CD4-positive, alpha-beta T cell treated with Interleukin-15 for 1 hour (primary cell): ENCODE data around the gene UCP3.

Source experiments
- DNase-seq: peaks from one replicate; pipeline ENCODE4 v3.0.0-alpha.2; 2020

UCP3 gene, protein sequence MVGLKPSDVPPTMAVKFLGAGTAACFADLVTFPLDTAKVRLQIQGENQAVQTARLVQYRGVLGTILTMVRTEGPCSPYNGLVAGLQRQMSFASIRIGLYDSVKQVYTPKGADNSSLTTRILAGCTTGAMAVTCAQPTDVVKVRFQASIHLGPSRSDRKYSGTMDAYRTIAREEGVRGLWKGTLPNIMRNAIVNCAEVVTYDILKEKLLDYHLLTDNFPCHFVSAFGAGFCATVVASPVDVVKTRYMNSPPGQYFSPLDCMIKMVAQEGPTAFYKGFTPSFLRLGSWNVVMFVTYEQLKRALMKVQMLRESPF

DNA sequence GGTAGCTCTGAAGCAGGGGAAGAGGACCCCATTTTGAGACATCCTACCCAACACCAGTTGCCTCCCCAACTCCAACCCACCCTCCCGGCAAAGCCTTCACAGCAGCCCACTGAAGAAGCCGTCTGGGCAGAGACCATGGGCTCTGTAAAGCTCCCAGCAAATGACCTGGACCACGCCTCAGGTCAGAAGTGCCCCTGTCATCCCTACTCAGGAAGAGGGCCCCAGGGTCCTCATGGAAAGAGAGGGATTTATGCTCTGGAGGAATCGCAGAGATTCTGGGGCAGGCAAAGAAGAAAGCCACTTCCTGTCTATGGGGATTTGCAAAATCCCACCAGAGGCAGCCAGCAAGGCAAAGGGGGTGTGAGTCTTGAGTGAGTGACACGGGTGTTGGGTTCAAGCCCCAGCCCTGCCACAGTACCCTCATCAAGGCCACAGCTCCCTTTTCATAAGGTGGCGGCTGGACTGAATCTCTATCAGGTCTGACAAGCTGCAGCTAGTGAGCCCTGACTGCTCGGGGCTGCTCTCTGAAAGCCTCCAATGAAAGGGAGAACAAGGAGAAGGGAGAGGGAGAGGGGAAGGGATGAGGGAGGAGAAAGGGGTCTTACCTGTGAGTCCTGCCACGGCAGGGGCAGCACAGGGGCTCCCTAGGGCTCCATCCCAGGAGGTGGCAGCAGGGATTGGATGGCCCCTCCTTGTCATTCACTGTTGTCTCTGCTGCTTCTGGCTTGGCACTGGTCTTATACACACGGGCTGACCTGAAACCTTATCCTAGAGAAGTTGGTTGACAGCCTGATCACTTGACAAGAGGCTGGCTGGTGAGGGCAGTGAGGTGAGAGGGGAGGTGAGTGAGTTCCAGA, at the start of gene UCP3:
UCP3 (minus strand) TSS at position 713 of the 857 bp plus-strand sequence. CDS start 2,043 bp downstream, outside the sequence.
- DNase-seq: no peak

DNA sequence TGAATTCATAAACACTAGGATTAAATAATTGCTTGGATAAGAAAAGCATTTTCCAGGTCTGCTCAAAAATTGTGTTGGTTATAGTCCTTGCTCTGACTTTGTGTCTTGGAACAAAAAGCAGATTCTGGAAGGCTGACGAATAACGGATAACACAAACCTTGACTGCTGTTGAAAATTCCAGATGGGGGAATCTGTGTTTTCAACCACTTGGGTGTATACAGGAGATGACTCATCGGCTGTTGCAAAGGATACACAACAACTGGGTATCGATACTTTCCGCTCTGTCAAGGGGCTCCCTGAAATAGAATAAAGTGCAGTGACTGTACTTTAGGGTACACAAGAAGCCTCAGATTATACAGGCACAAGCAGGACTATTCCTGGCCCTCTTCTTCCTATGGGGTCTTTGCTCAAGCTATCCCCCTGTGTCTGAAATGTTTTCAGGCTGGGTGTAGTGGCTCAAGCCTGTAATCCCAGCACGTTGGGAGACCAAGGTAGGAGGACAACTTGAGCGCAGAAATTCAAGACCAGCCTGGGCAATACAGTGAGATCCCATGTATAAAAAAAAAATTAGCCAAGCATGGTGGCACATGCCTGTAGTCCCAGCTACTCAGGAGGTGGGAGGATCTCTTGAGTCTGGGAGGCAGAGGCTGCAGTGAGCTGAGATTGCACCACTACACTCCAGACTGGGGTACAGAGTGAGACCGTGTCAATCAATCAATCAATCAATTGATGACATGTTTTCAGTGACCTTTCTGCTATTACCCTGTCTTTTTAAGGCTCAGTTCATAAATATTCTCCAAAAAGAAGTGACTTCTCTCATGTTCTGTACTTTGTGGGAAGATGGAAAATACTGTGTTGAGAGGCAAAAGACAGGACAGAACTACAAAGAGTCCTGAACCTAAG, 48.6 kb upstream of the UCP3 start:
- no peak for DNase-seq

DNA sequence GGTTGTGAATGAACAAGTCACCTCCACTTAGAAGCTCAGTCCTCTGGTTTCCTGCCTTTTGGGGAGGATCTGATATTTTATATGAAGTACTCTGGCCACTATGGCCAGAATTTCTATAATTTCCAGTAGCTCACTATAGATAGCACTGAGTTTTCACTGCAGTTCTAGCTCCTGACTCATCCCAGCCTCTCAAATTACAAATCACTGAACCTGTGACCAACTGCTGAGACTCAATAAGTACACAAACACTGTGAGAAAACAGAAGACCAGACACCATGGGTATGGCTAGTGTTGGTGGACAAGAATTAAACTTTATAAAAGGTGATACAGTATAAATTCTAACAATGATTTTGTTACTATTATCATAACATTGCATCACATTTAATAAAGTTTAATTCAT, 47.1 kb upstream of the UCP3 start:
- no peak for DNase-seq

DNA sequence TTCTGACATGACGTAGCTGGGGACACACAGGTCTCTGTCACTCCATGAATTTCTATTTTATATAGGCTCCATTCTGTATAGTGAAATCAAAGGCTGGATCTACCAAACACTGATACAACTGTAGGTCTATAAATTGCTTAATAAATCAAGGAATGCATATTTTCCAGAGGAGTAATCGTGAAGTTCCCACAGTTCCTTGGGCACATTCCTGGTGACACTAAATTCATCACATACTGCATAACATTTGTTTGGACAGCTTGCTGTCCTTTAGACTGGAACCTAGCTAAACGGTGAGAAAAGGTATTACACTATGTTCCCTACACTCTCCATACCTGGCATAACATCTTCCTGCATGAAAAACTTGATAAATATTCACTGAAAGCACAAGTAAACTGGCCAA, 41.6 kb upstream of the UCP3 start:
- DNase-seq: no peak

DNA sequence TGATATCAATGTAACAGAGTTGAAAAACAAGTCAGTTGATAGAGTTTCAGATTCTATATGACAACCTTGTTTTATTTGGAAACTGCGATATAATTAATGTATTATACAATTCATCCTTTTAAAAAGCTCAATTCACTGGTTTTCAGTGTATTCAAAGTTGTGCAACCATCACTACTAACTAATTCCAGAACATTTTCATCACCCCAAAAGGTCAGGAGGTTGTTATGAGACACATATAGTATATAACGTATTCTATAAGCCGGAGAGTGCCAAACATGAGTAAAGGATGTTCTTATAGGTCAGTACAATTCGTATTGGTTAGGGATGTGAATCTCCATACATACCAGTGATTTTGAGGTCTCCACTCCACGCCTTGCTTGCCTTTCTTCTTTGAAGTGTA, 40.1 kb upstream of the UCP3 start:
- DNase-seq: no peak

DNA sequence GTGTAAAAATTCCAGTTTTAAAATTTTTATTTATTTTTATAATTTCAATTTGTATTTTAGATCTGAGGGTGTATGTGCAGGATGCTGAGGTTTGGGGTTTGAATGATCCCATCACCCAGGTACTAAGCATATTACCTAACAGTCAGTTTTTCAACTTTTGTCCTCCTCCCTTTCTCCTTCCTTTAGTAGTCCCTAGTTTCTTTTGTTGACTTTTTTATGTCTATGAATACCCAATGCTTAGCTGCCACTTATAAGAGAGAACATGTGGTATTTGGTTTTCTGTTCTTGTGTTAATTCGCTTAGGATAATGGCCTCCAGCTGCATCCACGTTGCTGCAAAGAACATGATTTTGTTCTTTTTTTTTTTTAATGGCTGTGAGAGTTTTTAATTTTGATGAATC, 35.7 kb upstream of the UCP3 start:
- no peak for DNase-seq

DNA sequence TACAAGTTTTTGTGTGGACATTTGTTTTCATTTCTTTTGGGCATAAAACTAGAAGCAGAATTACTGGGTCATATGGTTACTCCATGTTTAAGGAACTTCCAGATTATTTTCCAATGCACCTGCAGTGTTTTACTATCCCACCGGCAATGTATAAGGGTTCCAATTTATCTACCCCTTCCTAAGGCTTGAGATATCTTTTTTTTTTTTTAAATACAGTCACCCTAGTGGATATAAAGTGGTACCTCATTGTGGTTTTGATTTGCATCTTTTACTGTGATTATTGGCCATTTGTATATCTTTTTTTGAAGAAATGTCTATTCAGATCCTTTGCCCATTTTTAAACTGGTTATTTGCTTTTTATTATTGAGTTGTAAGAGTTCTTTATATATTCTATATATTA, 34.6 kb upstream of the UCP3 start:
- no peak for DNase-seq

DNA sequence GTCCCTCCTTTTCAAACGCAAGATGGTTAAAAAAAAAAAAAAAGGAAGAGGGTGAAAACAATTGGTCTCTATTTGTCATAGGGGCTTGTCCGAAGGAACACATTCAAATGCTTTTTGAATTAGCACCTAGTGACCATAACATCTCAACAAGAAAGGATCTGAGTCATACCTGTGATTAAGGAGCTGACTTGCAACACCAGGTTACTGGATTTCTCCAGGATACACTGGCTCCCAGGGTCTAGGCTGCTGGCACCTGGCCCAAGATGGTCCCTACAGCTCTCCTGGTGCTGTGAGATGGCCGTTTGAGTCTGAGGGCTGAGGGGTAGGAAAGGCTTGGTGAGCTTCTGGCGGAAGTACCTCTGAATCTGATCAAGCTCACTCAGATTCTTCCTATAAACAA, 28.4 kb upstream of the UCP3 start:
- no peak for DNase-seq

DNA sequence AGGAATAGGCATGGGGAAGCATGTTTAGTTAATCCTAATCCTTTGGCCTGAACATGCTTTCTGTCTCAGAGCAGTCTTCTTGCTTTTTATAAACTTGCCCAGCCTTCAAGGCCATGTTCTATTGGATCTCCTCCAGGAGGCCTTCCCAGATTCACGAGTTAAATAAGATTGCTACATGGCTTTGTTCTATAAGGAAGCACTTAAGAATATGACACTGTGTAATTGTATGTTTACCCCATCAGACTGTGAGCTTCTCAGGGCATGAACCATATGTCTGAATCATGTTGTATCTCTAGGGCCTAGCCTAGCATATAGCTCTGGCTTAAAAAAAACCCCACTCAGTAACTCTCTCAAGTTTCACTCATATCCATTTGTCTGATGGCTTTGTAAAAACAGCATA, 26.4 kb upstream of the UCP3 start:
- no peak for DNase-seq

DNA sequence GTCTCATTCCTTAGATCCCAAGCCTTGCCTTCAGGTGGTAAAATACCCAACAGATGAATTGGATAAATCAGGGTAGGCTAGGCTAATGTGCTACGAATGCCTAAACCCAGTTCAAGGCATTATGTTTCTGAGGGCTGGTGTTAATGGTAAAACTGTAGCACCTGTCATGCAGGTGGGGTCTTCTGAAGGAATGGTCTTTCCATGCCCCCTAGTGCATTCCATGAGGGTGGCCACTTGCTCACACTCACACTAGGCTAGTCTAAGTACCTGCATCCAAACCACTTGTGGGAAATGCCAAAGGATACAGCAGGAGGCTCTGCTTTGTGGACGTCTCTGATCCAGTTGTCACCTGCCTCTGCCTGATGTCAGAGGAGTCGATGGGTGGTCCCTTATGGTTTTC, 24.2 kb upstream of the UCP3 start:
- peak; percentile 30 for DNase-seq

DNA sequence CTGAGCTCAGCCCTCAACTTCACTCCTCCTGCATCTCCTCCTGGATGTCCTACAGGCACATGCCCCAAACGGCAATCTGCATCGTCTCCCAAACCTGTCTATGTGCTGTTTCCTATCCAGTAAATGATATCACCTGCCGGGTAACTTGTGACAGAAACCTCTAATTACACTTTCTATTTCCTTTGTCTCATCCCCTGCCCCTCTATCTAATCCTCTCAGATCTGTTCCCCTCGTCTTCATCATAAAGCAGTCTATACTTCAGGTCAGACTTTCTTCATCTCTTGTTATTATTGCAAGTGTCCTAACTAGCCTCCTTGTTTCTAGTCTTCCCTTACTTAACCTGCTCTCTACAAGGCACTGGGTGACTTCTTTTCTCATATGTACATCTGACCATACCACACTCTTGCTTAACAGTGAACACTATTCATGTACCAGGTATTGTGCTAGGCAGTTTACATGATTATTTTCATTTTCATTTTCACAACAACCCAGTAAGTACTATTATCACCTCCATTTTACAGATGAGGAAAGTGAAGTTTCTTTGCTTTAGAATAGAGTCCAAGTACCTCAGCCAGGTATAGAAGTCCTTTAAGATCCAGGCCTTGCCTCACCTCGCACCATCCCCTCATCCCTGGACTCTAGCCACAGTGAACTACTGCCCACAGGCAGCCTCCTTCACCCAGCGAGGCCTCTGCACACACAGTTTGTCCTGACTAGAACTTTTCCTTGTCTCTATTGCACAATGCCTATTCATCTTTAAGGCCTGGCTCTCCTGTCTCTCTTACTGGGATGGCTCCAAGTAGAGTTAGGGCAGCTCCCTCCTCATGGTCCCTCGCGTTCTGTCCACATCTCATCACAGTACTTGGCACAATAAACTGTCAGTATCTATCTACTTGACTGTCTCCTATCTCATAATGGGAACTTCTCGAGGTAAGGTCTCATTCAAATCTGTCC, 22.1 kb upstream of the UCP3 start:
- DNase-seq: no peak

DNA sequence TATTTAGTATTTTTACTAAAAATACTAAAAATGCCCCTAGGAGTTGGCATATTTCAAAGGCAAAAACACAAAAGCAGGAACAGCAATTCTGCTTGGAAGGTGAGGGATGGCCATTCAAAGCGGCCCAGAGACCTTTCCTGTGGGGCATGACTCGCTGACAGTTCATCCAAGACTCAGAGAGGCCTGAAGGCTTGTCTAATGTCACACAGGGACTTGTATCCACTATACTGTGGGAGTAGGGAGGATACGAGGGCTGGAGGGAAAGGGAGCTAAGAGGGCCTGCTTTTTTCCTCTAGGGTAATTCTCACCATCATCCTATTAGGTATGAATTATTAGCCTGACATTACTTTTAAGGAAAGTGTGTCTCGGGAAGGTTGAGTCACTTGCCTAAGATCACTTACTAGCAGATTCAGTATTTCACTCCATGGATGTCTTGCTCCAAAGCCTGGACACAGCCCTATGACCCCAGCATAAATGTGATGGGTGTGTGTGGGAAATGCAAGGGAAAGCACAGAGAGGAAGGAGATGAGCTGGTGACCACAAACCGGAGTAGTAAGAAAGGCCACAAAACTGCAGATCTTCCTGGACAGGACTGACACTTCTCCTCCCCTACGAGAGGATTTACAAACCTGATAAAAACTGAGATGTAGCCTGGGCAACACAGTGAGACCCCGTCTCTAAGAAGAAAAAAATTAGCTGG, 16.7 kb upstream of the UCP3 start:
- peak; percentile 57 for DNase-seq

DNA sequence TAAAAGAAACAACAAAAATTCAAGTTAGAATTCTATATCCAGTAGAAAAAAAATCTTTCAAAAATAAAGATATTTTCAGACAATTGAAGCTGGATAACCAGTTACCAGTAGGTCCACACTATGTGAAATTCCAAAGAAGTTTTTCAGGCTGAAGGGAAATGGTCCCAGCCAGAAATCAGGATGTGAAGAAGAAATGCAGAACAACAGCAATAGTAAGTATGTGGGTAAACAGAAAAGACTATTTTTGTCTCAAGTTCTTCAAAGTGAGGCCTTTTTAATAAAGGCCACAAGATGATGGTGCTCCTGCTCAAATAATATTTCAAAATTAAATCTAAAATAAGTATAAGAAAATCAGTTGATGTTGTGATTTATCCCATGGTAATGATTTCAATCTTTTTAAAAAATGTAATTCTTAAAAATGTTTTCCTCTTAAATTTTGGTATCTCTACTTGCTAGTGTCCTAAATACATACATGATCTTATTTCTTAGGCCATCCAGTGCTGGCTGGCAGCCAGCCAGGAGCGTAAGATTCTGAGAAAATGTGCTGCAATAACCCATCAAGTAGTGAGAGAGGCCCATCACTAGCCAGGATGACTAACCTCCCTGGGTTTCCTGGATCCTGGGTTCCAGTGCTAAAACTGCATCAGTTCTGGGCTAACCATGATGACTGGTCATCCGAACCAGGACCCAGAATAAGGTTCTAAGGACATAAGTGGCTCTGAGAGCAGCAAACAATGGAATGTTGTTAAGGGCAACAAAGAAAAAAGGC, 15.6 kb upstream of the UCP3 start:
- DNase-seq: peak; percentile 61

DNA sequence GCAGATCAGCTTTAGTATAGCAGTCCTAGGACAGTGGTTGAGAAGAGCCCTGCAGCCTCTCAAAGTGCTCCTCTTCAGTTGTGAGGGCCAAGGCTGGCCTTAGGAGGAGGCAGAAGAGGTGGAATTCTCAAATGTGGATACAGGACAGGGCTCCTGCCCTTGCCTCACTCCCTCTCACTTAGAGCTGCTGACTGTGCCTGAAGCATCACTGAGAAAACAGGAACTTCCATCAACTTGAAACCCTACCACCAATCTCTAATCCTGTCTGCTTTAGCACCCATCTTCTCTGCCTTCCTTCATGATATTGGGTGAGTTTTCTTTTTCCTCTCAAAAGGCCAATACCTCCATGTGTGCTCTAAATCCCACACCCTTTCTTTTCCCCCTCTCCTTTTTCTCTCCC, 14.4 kb upstream of the UCP3 start:
- peak; percentile 30 for DNase-seq

DNA sequence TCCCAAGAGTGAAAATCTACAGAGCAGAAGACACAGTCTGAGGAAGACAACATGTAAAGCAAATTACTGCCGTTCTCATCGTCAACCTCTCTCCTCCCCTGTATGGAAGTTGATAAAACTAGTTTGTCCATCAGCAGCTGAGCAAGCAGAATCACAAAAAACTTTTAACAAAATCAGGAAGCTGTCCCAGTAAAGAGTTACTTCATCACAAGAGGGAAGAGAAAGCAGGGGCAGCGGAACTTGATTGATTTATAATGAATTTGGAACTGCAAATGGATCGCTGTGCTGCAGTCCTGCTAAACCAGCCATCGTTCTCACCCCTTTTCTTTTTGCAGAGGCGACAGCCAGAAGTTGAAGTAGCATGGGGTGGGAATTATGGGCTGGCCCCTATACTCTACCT, 13.7 kb upstream of the UCP3 start:
- DNase-seq: no peak

DNA sequence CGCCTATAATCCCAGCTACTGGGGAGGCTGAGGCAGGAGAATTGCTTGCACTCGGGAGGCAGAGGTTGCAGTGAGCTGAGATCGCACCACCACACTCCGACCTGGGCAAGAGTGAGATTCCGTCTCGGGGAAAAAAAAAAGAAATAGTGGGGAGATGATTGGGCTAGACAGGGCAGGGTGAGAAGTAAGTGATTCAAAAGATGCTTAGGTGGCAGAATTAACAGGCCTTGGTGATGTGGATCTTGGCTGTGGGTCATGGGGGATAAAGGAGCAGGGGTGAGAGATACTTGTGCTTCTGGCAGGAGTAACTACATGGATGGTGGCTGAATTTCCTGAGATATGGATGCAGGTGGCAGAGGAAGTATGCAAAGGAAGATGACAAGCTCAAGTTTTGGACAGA, 13.1 kb upstream of the UCP3 start:
- no peak for DNase-seq

DNA sequence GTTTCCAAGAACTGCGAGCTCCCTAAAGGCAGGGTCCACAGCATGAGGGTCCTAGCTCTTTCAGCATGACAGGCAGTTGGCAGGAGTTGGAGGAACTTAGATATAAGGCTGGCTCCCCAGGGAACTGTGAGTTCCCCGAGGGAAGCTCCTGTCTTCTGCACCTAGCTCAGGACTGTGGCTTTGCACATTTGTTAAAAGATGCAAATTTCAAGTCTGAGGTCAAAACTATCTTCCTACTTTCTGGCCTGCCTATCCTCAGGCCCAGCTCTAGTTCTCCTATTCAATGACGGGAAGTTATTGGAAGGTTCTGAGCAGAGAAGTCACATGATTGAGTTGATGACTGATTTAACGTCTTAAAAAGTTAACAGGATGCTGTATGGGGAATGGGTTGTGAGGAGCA, 11.7 kb upstream of the UCP3 start:
- no peak for DNase-seq

DNA sequence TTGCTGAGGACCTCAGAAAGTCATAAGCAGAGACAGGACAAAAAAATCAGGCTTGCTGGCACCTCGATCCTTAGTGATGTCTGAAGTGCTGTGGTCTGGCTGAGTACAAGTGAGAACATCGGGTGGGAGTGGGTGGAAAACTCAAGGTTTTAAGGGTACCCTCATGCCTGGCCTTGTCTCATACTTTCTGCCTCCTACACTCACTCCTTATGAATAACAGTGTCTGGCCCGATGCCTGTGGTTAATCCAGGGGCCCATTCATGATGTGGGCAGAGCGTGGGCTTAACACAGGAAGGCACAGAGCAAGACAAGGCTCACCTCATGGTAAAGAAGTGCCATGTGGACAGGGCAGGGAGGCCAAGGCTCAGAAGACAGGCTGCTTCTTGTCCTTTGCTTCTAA, 11.0 kb upstream of the UCP3 start:
- DNase-seq: no peak

DNA sequence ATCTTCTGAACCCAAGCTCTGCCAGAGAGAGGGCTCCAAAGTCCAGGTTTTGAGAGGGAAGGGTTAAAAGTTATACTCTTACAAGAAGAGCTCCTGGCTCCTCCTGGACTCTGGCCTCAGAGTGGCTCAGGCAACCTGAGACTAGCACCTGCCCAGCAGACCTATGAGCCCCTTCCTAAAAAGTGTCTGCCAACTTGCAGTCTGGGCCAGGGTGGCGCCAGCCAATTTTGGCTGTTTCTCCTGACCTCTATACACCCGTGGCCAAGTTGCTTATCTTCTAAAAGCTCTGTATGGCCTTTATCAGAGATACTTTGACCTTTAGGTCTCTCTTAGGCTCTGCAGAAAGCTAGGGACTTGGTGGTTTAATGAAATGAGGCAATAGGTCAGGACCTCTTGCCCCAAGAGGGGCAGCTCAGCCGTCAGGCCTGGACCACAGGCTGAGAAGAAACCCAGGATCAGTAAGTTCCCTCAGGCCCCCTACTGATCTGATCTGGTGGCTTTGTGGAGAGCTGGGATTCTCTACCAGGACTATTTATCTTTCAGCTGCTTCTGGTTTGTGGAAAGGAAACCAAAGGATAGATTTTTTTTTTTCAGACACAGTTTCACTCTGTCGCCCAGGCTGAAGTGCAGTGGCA, 10.3 kb upstream of the UCP3 start:
- DNase-seq: no peak

DNA sequence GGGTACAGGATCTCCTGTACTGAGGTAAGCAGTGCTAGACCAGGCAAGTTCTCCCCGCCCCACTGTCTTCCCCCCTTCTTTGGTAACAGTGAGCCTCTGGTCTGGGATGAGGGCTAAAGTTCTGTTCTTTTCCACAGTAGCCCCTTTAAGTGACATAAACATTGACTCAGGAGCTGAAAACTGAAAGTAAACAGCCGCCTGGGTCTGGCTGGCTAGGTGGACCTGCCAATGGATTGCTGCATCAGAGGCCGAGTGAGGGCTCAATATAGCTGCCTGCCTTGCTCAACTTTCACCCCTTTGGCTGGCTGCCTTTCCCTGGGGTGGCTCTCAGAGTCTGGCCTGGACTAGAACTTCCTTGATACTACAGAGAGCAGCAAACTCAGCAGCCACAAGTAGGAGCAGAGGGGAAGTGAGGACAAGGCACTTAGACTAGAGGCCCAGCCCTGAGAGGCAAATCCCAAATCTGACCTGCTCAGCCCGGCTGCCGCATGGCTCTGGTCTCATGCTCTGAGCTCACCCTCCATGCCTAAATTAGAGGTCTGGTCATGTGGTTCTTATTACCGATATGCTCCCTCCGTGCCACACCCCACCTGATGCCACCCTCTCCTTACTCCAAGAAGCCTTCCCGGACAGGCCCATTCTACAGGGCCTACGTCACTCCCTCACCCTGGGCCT, 9.6 kb upstream of the UCP3 start:
- peak; percentile 69 for DNase-seq
